Progenitor cell of endocrine pancreas (in vitro differentiated cells): ENCODE data around the gene OR10K1. TPM values are rescaled to one million over a fixed set of nuclear protein-coding genes. Genes with fewer than 3 reads are reported as not detected.
A peak's percentile ranks its signal among the peaks of the same experiment; 100 is the strongest.

Source experiments
- DNase-seq: peaks from one replicate; pipeline ENCODE4 v3.0.0; 2021; ENCODE audit warnings: low spot score; ENCODE audit not compliant: unreplicated experiment
- H3K27ac Mint-ChIP-seq: 2 replicates; pipeline ENCODE4 v1.8.0; 2021; ENCODE audit warnings: mild to moderate bottlenecking, moderate library complexity, mixed read lengths
- H3K27me3 Mint-ChIP-seq: 2 replicates; pipeline ENCODE4 v1.8.0; 2021; ENCODE audit warnings: mixed read lengths
- H3K36me3 Mint-ChIP-seq: 2 replicates; pipeline ENCODE4 v1.8.0; 2022; ENCODE audit warnings: mixed read lengths; ENCODE audit not compliant: insufficient read depth
- H3K4me1 Mint-ChIP-seq: 2 replicates; pipeline ENCODE4 v1.8.0; 2021; ENCODE audit warnings: low read depth, mixed read lengths
- H3K4me3 Mint-ChIP-seq: 2 replicates; pipeline ENCODE4 v1.8.0; 2021; ENCODE audit warnings: low read depth, mild to moderate bottlenecking, moderate library complexity, mixed read lengths
- H3K9me3 Mint-ChIP-seq: 2 replicates; pipeline ENCODE4 v1.8.0; 2021; ENCODE audit warnings: low read depth, mixed read lengths
- CTCF ChIP-seq: fragments of 200-600 bp; sonication (generic); IDR thresholded peaks from one replicate; pipeline ENCODE4 v1.5.0; 2021; ENCODE audit warnings: antibody characterized with exemption, mild to moderate bottlenecking; ENCODE audit not compliant: unreplicated experiment
- total RNA-seq: library from RNA; stranded (reverse); gene quantifications from 2 replicates; pipeline ENCODE4 v1.2.1, GENCODE V29; 2021

OR10K1 gene
- total RNA-seq, 1 donor from 2014 or later = 0.07 TPM

- TF ChIP-seq CTCF = no peak
- Mint-ChIP-seq H3K27ac (no peak overlapping the region), H3K36me3 (no peaks in the 10 kb centered on the region), H3K27me3 (no peaks in the 10 kb centered on the region), H3K4me3 (no peak overlapping the region), H3K4me1 (no peaks in the 10 kb centered on the region), H3K9me3 (no peaks in the 10 kb centered on the region)
- DNase-seq = no peak
These were observed 33.2 kb downstream of the OR10K1 start for GRCh38 chr1:158494796-158495195.

- no peaks in the 10 kb centered on the region for H3K9me3 Mint-ChIP-seq
- no peaks in the 10 kb centered on the region for H3K27me3 Mint-ChIP-seq
- no peaks in the 10 kb centered on the region for H3K36me3 Mint-ChIP-seq
- H3K27ac Mint-ChIP-seq = no peak overlapping the region
- no peak overlapping the region for H3K4me3 Mint-ChIP-seq
- peak; percentile 34 for TF ChIP-seq CTCF
- H3K4me1 Mint-ChIP-seq = no peaks in the 10 kb centered on the region
- DNase-seq = no peak
These were observed 34.7 kb downstream of the OR10K1 start for GRCh38 chr1:158496374-158496773.

- no peak overlapping the region for H3K4me3 Mint-ChIP-seq
- TF ChIP-seq CTCF = peak; percentile 64
- DNase-seq = peak; percentile 17
- H3K9me3 Mint-ChIP-seq = peaks cover 6% of the 10 kb centered on the region
- H3K27ac Mint-ChIP-seq = no peak overlapping the region
- no peaks in the 10 kb centered on the region for H3K36me3 Mint-ChIP-seq
- no peaks in the 10 kb centered on the region for H3K4me1 Mint-ChIP-seq
- H3K27me3 Mint-ChIP-seq = no peaks in the 10 kb centered on the region
These were observed 44.8 kb downstream of the OR10K1 start for GRCh38 chr1:158506369-158506987.

GRCh38 chr1:158507511-158507910 is 45.9 kb downstream of the OR10K1 start:
- H3K4me3 Mint-ChIP-seq = no peak overlapping the region
- no peaks in the 10 kb centered on the region for H3K36me3 Mint-ChIP-seq
- no peak overlapping the region for H3K27ac Mint-ChIP-seq
- no peaks in the 10 kb centered on the region for H3K4me1 Mint-ChIP-seq
- TF ChIP-seq CTCF = no peak
- no peaks in the 10 kb centered on the region for H3K27me3 Mint-ChIP-seq
- no peak for DNase-seq
- peaks cover 1% of the 10 kb centered on the region for H3K9me3 Mint-ChIP-seq

GRCh38 chr1:158509471-158510156 is 48.0 kb downstream of the OR10K1 start:
- Mint-ChIP-seq H3K9me3 (no peaks in the 10 kb centered on the region), H3K4me1 (no peaks in the 10 kb centered on the region), H3K4me3 (no peak overlapping the region), H3K27me3 (no peaks in the 10 kb centered on the region), H3K27ac (no peak overlapping the region), H3K36me3 (no peaks in the 10 kb centered on the region)
- TF ChIP-seq CTCF = no peak
- no peak for DNase-seq
